ENCODE data around the gene POLE. TPM values are rescaled to one million over a fixed set of nuclear protein-coding genes. Genes with fewer than 3 reads are reported as not detected.

POLE gene
- total and polyA plus RNA-seq, 2 donors from 2014 or later: 5.3 to 23.0 TPM

DNA sequence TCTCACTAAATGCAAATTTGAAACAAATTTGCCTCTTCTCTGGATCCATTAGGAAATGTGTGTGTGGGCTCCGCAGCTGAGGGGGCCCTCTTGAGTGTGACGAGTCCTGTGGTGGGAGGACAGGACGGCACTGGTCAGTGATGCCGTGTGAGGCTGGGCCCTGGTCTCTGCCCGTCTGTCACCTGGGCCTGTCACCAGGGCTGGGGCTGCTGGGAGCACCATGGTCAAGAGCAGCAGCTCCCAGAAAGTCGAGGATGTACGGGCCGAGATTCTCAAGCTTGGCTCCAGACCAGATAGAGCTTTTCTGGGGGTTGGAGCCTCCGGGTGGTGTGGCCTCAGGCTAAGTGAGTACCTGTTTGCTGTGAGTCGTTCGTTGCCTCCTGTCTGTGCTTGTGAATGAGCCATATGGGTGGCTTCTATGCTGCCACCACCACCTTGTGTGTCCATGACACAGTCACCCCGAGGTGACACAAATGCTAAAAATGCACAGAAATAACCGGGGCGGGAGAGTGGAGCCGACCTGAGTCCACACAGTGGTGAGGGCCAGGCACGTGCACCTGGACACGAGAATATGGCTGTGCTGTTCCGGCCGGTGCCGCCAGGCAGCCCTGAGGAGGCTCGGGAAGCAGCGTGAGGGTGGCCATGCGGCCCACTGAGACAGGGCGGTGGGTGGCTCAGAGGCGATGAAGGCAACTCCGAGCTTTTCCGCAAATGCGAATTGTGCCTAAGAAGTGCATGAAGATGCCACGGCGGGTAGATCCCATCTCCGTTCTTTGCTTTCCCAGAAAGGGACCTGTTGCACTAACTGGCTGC, 32.2 kb upstream of the POLE start:
- no peak for TF ChIP-seq CTCF (IDR thresholded peaks at IDR 0.05; ENCODE audit: borderline replicate concordance, extremely low read depth, insufficient read depth)
- Histone ChIP-seq H3K27me3 (ENCODE audit: control insufficient read depth, insufficient read depth, low read length) (no peaks in the 10 kb centered on the region), H3K9me3 (ENCODE audit: control insufficient read depth in 2 of 3, insufficient read depth in 1 of 3, low read length in 3 of 3) (no peaks in the 10 kb centered on the region), H3K4me1 (ENCODE audit: control insufficient read depth in 2 of 3, insufficient read depth in 2 of 3, low read depth in 1 of 3, low read length in 3 of 3) (no peaks in the 10 kb centered on the region), H3K27ac (ENCODE audit: low read depth in 2 of 2, low read length in 2 of 2) (no peak overlapping the region), H3K9ac (ENCODE audit: low read length in 3 of 3) (no peak overlapping the region), H3K36me3 (ENCODE audit: control insufficient read depth in 2 of 3, insufficient read depth in 3 of 3, low read length in 3 of 3) (peaks cover 0 to 19% (median 4%) of the 10 kb centered on the region in 3 donors), H3K4me3 (ENCODE audit: low read length in 3 of 3) (no peak overlapping the region)
- FAIRE-seq: no peak
- intact Hi-C loops (cut with DNase I): no loop called here
- DNase-seq: no peak

GRCh38 chr12:132718644-132719043, 31.5 kb upstream of the POLE start:
- TF ChIP-seq CTCF (IDR thresholded peaks at IDR 0.05; ENCODE audit: borderline replicate concordance, extremely low read depth, insufficient read depth): no peak
- intact Hi-C loops (cut with DNase I): no loop called here
- H3K4me3 ChIP-seq (ENCODE audit: low read length in 3 of 3): no peak overlapping the region
- H3K9me3 ChIP-seq (ENCODE audit: control insufficient read depth in 2 of 3, insufficient read depth in 1 of 3, low read length in 3 of 3): no peaks in the 10 kb centered on the region
- H3K4me1 ChIP-seq (ENCODE audit: control insufficient read depth in 2 of 3, insufficient read depth in 2 of 3, low read depth in 1 of 3, low read length in 3 of 3): no peaks in the 10 kb centered on the region
- H3K9ac ChIP-seq (ENCODE audit: low read length in 3 of 3): no peak overlapping the region
- no peak overlapping the region for H3K27ac ChIP-seq (ENCODE audit: low read depth in 2 of 2, low read length in 2 of 2)
- no peak for DNase-seq
- FAIRE-seq: no peak
- H3K36me3 ChIP-seq (ENCODE audit: control insufficient read depth in 2 of 3, insufficient read depth in 3 of 3, low read length in 3 of 3): peaks cover 0 to 12% (median 4%) of the 10 kb centered on the region in 3 donors
- no peaks in the 10 kb centered on the region for H3K27me3 ChIP-seq (ENCODE audit: control insufficient read depth, insufficient read depth, low read length)

DNA sequence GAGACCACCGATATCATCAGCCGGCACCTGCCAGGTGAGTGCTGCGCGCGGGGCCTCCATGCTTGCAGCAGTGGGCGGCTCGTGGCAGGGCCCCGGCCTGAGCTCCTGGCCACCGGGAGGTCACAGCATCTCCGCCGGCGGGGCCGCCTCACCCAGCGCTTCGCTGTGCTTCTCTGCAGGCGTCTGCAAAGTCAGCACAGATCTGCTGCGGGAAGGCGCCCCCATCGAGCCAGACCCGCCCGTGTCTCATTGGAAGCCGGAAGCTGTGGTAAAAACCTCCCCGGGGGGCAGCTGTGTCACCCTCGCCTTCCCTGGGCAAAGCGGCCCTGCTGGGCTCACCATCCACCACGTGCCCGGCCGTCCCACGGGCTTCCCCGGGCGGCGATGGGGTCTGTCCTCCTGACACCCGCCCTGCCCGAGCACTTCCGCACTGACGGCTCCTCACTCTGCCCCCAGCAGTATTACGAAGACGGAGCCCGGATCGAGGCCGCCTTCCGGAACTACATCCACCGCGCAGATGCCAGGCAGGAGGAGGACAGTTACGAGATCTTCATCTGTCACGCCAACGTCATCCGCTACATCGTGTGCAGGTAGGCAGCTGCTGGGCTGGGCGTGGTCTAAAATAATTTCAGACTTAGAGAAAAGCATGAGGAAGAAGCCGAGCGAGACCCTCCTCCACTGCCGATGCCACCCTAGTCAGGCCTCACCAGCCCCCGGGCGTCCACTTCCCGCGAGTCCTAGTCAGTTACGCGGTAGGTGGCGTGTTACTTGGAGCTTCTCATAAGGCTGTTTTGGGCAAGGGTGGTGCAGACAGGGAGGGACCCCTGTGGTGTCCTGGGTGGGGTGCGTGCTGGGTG, 30.6 kb upstream of the POLE start:
- TF ChIP-seq CTCF (IDR thresholded peaks at IDR 0.05; ENCODE audit: borderline replicate concordance, extremely low read depth, insufficient read depth): no peak
- no peak for DNase-seq
- no peak for FAIRE-seq

More for the DNA sequence above, 30.6 kb upstream of the POLE start:
- intact Hi-C loops (cut with DNase I): no loop called here
- H3K9me3 ChIP-seq (ENCODE audit: control insufficient read depth in 2 of 3, insufficient read depth in 1 of 3, low read length in 3 of 3): no peaks in the 10 kb centered on the region
- no peak overlapping the region for H3K27ac ChIP-seq (ENCODE audit: low read depth in 2 of 2, low read length in 2 of 2)
- H3K36me3 ChIP-seq (ENCODE audit: control insufficient read depth in 2 of 3, insufficient read depth in 3 of 3, low read length in 3 of 3): peaks cover 0 to 8% (median 4%) of the 10 kb centered on the region in 3 donors
- H3K27me3 ChIP-seq (ENCODE audit: control insufficient read depth, insufficient read depth, low read length): no peaks in the 10 kb centered on the region
- H3K9ac ChIP-seq (ENCODE audit: low read length in 3 of 3): no peak overlapping the region
- no peak overlapping the region for H3K4me3 ChIP-seq (ENCODE audit: low read length in 3 of 3)
- H3K4me1 ChIP-seq (ENCODE audit: control insufficient read depth in 2 of 3, insufficient read depth in 2 of 3, low read depth in 1 of 3, low read length in 3 of 3): no peaks in the 10 kb centered on the region

All from kidney (tissue), 14 donors.